Ishikawa (cell line): Measurements from ENCODE around the gene CMTM2.

Experiments
- CEBPB ChIP-seq: IDR thresholded peaks from 2 replicates; pipeline ENCODE4 v1.6.1; 2012
- CREB1 ChIP-seq: IDR thresholded peaks from 2 replicates; pipeline ENCODE4 v1.6.1; 2012; ENCODE audit warnings: low read depth
- EGR1 ChIP-seq: IDR thresholded peaks from 2 replicates; pipeline ENCODE4 v1.6.1; 2012
- EP300 ChIP-seq: IDR thresholded peaks from 2 replicates; pipeline ENCODE4 v1.6.1; 2012; ENCODE audit warnings: borderline replicate concordance
- FOXM1 ChIP-seq: IDR thresholded peaks from 2 replicates; pipeline ENCODE4 v1.6.1; 2012; ENCODE audit warnings: low read depth, borderline replicate concordance
- MAX ChIP-seq: IDR thresholded peaks from 2 replicates; pipeline ENCODE4 v1.6.1; 2012
- NFIC ChIP-seq: IDR thresholded peaks from 2 replicates; pipeline ENCODE4 v1.6.1; 2012
- RAD21 ChIP-seq: IDR thresholded peaks from 2 replicates; pipeline ENCODE4 v1.6.1; 2012; ENCODE audit warnings: low read depth
- REST ChIP-seq: IDR thresholded peaks from 2 replicates; pipeline ENCODE4 v1.6.1; 2012; ENCODE audit warnings: low read depth, mild to moderate bottlenecking
- TAF1 ChIP-seq: IDR thresholded peaks from 2 replicates; pipeline ENCODE4 v1.6.1; 2012; ENCODE audit warnings: low read depth, mild to moderate bottlenecking
- TCF12 ChIP-seq: IDR thresholded peaks from 2 replicates; pipeline ENCODE4 v1.6.1; 2012; ENCODE audit warnings: low read depth
- TEAD4 ChIP-seq: IDR thresholded peaks from 2 replicates; pipeline ENCODE4 v1.6.1; 2012
- YY1 ChIP-seq: IDR thresholded peaks from 2 replicates; pipeline ENCODE4 v1.6.1; 2012; ENCODE audit warnings: low read depth
- ZBTB7A ChIP-seq: IDR thresholded peaks from 2 replicates; pipeline ENCODE4 v1.6.1; 2012; ENCODE audit warnings: low read depth
- TF ChIP-seq, protein P1 (sequence below): IDR thresholded peaks from 2 replicates; pipeline ENCODE4 v1.6.1; 2012

The CMTM2 gene

GRCh38 chr16:66618588-66619375 is 39.5 kb downstream of the CMTM2 start:
- TF ChIP-seq NFIC: 0 out of 2 replicates have a peak, but pooled peaks have one; percentile 24
- no peak for TF ChIP-seq TAF1

GRCh38 chr16:66619534-66620428 is 40.5 kb downstream of the CMTM2 start:
- TF ChIP-seq ZBTB7A (no peak), RAD21 (no peak), EGR1 (no peak), FOXM1 (no peak), TCF12 (no peak), CREB1 (no peak), MAX (no peak), TEAD4 (no peak), YY1 (no peak), REST (no peak), CEBPB (no peak), EP300 (no peak), TAF1 (no peak), NFIC (no peak)
- TF ChIP-seq, protein P1, sequence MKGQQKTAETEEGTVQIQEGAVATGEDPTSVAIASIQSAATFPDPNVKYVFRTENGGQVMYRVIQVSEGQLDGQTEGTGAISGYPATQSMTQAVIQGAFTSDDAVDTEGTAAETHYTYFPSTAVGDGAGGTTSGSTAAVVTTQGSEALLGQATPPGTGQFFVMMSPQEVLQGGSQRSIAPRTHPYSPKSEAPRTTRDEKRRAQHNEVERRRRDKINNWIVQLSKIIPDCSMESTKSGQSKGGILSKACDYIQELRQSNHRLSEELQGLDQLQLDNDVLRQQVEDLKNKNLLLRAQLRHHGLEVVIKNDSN: no peak

GRCh38 chr16:66620429-66620795 is 41.1 kb downstream of the CMTM2 start:
- TF ChIP-seq EP300 (no peak), CREB1 (no peak), REST (no peak), RAD21 (no peak), TAF1 (no peak)
- TF ChIP-seq, protein P1: no peak

DNA sequence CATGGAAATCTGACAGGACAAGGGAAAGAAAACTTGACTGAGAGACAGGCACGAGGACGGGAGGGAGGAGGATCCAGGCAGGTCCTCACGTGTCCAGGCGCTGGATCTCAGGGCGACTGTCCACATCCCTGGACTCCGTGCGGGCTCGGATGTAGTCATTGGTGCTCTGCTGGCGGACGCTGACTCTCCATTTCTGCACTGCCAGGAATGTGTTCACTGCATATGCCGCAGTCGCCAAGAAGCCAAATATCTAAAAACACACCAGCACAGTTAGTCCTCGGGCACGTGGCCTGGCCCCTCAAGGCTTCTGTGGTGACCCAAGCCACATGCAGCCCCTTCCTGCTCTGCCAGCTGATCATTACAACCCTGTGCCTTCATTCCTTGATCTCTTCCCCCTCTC is 42.7 kb downstream of the CMTM2 start:
- TF ChIP-seq TEAD4: no peak
- TF ChIP-seq FOXM1: no peak
- no peak for TF ChIP-seq EP300
- TF ChIP-seq ZBTB7A: no peak
- no peak for TF ChIP-seq REST
- TF ChIP-seq YY1: no peak
- TF ChIP-seq RAD21: no peak
- TF ChIP-seq CEBPB: no peak
- TF ChIP-seq NFIC: no peak
- no peak for TF ChIP-seq EGR1
- TF ChIP-seq TCF12: no peak
- no peak for TF ChIP-seq MAX
- TF ChIP-seq, protein P1: no peak
- no peak for TF ChIP-seq CREB1
- TF ChIP-seq TAF1: no peak
